PC-3 (cell line): ENCODE data around the gene LIN7A. TPM values are rescaled to one million over a fixed set of nuclear protein-coding genes. Genes with fewer than 3 reads are reported as not detected.
A peak's percentile ranks its signal among the peaks of the same experiment; 100 is the strongest.
"Not testable (repeated sequence)": the region's sequence is repeated elsewhere in the genome, so short reads cannot be mapped to it uniquely, and the experiment has no call there.

Source experiments
- ATAC-seq: fragments of 200-7000 bp; cut with Tn5 transposase; 2 replicates; pipeline ENCODE4 v1.9.1; 2020; ENCODE audit warnings: mild to moderate bottlenecking, moderate library complexity
- BruUV-seq: library from RNA; stranded (reverse); fragments of 400-500 nt; replicated peaks from 2 replicates; lab custom pipeline; 2021; lab: Mats Ljungman, UMichigan
- CTCF ChIA-PET: fragments of 300-600 bp; sonication (Branson Sonifier 250); formaldehyde crosslinking; loops from one replicate; lab custom pipeline; 2022; ENCODE audit warnings: antibody characterized with exemption; lab: Charles Lee
- POLR2A ChIA-PET: fragments of 300-600 bp; sonication (Branson Sonifier 250); formaldehyde crosslinking; loops from one replicate; lab custom pipeline; 2022; ENCODE audit warnings: antibody characterized with exemption; ENCODE audit not compliant: unreplicated experiment; lab: Charles Lee
- DNase-seq: peaks from one replicate; pipeline ENCODE4 v3.0.0-alpha.2; 2015
- H2AFZ ChIP-seq: fragments of 300-600 bp; sonication (generic); 2 replicates; pipeline ENCODE4 v1.6.0; 2016; ENCODE audit warnings: antibody characterized with exemption, low read length
- H3F3A ChIP-seq: fragments of 300-600 bp; sonication (generic); one replicate; pipeline ENCODE4 v1.6.0; 2017; ENCODE audit warnings: antibody characterized with exemption, low read length, control low read depth, mild to moderate bottlenecking; ENCODE audit not compliant: unreplicated experiment
- H3K27ac ChIP-seq: fragments of 300-600 bp; sonication (generic); 2 replicates; pipeline ENCODE4 v1.5.1; 2016; ENCODE audit warnings: mild to moderate bottlenecking, low read length
- H3K27me3 ChIP-seq: fragments of 300-600 bp; sonication (generic); 2 replicates; pipeline ENCODE4 v1.6.1; 2016; ENCODE audit warnings: low read length, mixed read lengths
- H3K36me3 ChIP-seq: fragments of 300-600 bp; sonication (generic); 2 replicates; pipeline ENCODE4 v1.6.1; 2016; ENCODE audit warnings: low read depth, mixed run types, low read length, mixed read lengths
- H3K4me1 ChIP-seq: fragments of 300-600 bp; sonication (generic); 2 replicates; pipeline ENCODE4 v1.5.1; 2016; ENCODE audit warnings: low read length; ENCODE audit not compliant: insufficient read depth
- H3K4me2 ChIP-seq: fragments of 300-600 bp; sonication (generic); 2 replicates; pipeline ENCODE4 v1.6.0; 2016; ENCODE audit warnings: low read length
- H3K4me3 ChIP-seq: fragments of 300-600 bp; sonication (generic); 2 replicates; pipeline ENCODE4 v1.5.1; 2016; ENCODE audit warnings: mild to moderate bottlenecking, low read length, mixed read lengths
- H3K79me2 ChIP-seq: fragments of 300-600 bp; sonication (generic); 2 replicates; pipeline ENCODE4 v1.6.1; 2017; ENCODE audit warnings: low read length, mixed read lengths
- H3K9ac ChIP-seq: fragments of 300-600 bp; sonication (generic); 2 replicates; pipeline ENCODE4 v1.6.0; 2016; ENCODE audit warnings: mild to moderate bottlenecking, low read length
- H3K9me2 ChIP-seq: fragments of 300-600 bp; sonication (generic); replicated peaks from 2 replicates; pipeline ENCODE4 v1.6.1; 2016; ENCODE audit warnings: mixed run types, low read length, mixed read lengths
- H3K9me3 ChIP-seq: fragments of 300-600 bp; sonication (generic); 2 replicates; pipeline ENCODE4 v1.6.1; 2016; ENCODE audit warnings: low read length, mixed read lengths
- H4K20me1 ChIP-seq: fragments of 300-600 bp; sonication (generic); 2 replicates; pipeline ENCODE4 v1.6.1; 2016; ENCODE audit warnings: low read length, mixed read lengths
- CTCF ChIP-seq: fragments of 300-600 bp; sonication (generic); conservative IDR thresholded peaks from 2 replicates; pipeline ENCODE4 v1.5.1; 2017; ENCODE audit warnings: antibody characterized with exemption, low read depth, mild to moderate bottlenecking, low read length
- EZH2 ChIP-seq: fragments of 300-600 bp; sonication (generic); IDR thresholded peaks from one replicate; pipeline ENCODE4 v1.6.1; 2017; ENCODE audit warnings: antibody characterized with exemption, mild to moderate bottlenecking, low read length; ENCODE audit not compliant: unreplicated experiment
- EZH2phosphoT487 ChIP-seq: fragments of 300-600 bp; sonication (generic); IDR thresholded peaks from 2 replicates; pipeline ENCODE4 v1.6.1; 2018; ENCODE audit warnings: mild to moderate bottlenecking, antibody characterized with exemption, low read length, borderline replicate concordance
- intact Hi-C: fragments of 100-400 bp; cut with micrococcal nuclease; formaldehyde crosslinking; loops from 2 replicates; pipeline ENCODE4 v1.9.0; 2023
- total RNA-seq: library from RNA; depleted of rRNA; stranded (reverse); fragments of >200 nt; gene quantifications from 2 replicates; pipeline ENCODE4 v1.2.3, GENCODE V29; 2014

LIN7A gene
- total RNA-seq, 1 experiment from 2014 or later = not detected

GRCh38 chr12:80794551-80794950 lies 143.2 kb downstream of the LIN7A start:
- TF ChIP-seq EZH2 (no peak), CTCF (no peak), EZH2phosphoT487 (no peak)
- Histone ChIP-seq H3K27me3 (peaks cover 21% of the 10 kb centered on the region), H3K36me3 (no peaks in the 10 kb centered on the region), H3K4me2 (no peak overlapping the region), H3F3A (no peaks in the 10 kb centered on the region), H3K4me3 (no peak overlapping the region), H3K4me1 (no peaks in the 10 kb centered on the region), H4K20me1 (no peaks in the 10 kb centered on the region), H3K79me2 (no peaks in the 10 kb centered on the region), H3K9me3 (no peaks in the 10 kb centered on the region), H2AFZ (no peak overlapping the region), H3K9ac (no peak overlapping the region), H3K27ac (no peak overlapping the region), H3K9me2 (no peaks in the 10 kb centered on the region)
- DNase-seq (no peak), ATAC-seq (no peak)
- ChIA-PET POLR2A (no interaction called here), CTCF (no interaction called here)
- no TSS peak for BruUV-seq
- intact Hi-C loops = no loop called here

GRCh38 chr12:80792861-80793260 lies 144.9 kb downstream of the LIN7A start:
- Histone ChIP-seq H3K9me3 (no peaks in the 10 kb centered on the region), H3K36me3 (no peaks in the 10 kb centered on the region), H3K4me3 (no peak overlapping the region), H3K9me2 (no peaks in the 10 kb centered on the region), H3K79me2 (no peaks in the 10 kb centered on the region), H3K4me2 (no peak overlapping the region), H3K27ac (no peak overlapping the region), H4K20me1 (no peaks in the 10 kb centered on the region), H3K4me1 (no peaks in the 10 kb centered on the region), H3F3A (no peaks in the 10 kb centered on the region), H3K9ac (no peak overlapping the region), H2AFZ (no peak overlapping the region), H3K27me3 (peaks cover 19% of the 10 kb centered on the region)
- DNase-seq (peak; percentile 19), ATAC-seq (no peak)
- no peak for TF ChIP-seq CTCF
- TF ChIP-seq EZH2phosphoT487 = no peak
- TF ChIP-seq EZH2 = no peak
- ChIA-PET POLR2A (no interaction called here), CTCF (no interaction called here)
- no TSS peak for BruUV-seq
- intact Hi-C loops = no loop called here

- intact Hi-C loops = no loop called here
- H3K36me3 ChIP-seq = no peaks in the 10 kb centered on the region
- no peaks in the 10 kb centered on the region for H3K79me2 ChIP-seq
- H3K4me3 ChIP-seq = no peak overlapping the region
- H3K27me3 ChIP-seq = peaks cover 16% of the 10 kb centered on the region
- DNase-seq (no peak), ATAC-seq (no peak)
- H3K4me2 ChIP-seq = no peak overlapping the region
- no peak overlapping the region for H3K27ac ChIP-seq
- no peaks in the 10 kb centered on the region for H4K20me1 ChIP-seq
- H3K9ac ChIP-seq = no peak overlapping the region
- no peaks in the 10 kb centered on the region for H3F3A ChIP-seq
- ChIA-PET POLR2A (interaction anchor here (0.6 kb wide), 1 partner anchor 10 kb away, joined by 3 read pairs; no protein-coding TSS in a partner anchor), CTCF (no interaction called here)
- no peaks in the 10 kb centered on the region for H3K9me3 ChIP-seq
- H3K4me1 ChIP-seq = no peaks in the 10 kb centered on the region
- no peak overlapping the region for H2AFZ ChIP-seq
- no TSS peak for BruUV-seq
- no peak for TF ChIP-seq EZH2phosphoT487
- TF ChIP-seq EZH2 = no peak
- TF ChIP-seq CTCF = no peak
- no peaks in the 10 kb centered on the region for H3K9me2 ChIP-seq
Measured at GRCh38 chr12:80791863-80792262, 145.9 kb downstream of the LIN7A start.

- DNase-seq, H3F3A ChIP-seq, H3K4me2 ChIP-seq, intact Hi-C loops, H3K9ac ChIP-seq, H4K20me1 ChIP-seq, H3K27ac ChIP-seq, CTCF ChIA-PET, H3K27me3 ChIP-seq, H3K9me3 ChIP-seq, H2AFZ ChIP-seq, H3K9me2 ChIP-seq, H3K4me1 ChIP-seq, H3K4me3 ChIP-seq, BruUV-seq, H3K36me3 ChIP-seq, ATAC-seq, POLR2A ChIA-PET, H3K79me2 ChIP-seq: not testable (repeated sequence)
Measured at GRCh38 chr12:80788407-80788806, 149.3 kb downstream of the LIN7A start.
